ENCODE results near the gene TREH. TPM values are rescaled to one million over a fixed set of nuclear protein-coding genes. Genes with fewer than 3 reads are reported as not detected.

The TREH gene, protein sequence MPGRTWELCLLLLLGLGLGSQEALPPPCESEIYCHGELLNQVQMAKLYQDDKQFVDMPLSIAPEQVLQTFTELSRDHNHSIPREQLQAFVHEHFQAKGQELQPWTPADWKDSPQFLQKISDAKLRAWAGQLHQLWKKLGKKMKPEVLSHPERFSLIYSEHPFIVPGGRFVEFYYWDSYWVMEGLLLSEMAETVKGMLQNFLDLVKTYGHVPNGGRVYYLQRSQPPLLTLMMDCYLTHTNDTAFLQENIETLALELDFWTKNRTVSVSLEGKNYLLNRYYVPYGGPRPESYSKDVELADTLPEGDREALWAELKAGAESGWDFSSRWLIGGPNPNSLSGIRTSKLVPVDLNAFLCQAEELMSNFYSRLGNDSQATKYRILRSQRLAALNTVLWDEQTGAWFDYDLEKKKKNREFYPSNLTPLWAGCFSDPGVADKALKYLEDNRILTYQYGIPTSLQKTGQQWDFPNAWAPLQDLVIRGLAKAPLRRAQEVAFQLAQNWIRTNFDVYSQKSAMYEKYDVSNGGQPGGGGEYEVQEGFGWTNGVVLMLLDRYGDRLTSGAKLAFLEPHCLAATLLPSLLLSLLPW
- total RNA-seq: not detected in 2 replicates

GRCh38 chr11:118679483-118679882, at the start of gene TREH:
TSS of gene TREH (minus strand) at chr11:118679650. CDS start at chr11:118679627, 23 bp downstream.

GRCh38 chr11:118607401-118608359, 71.8 kb downstream of the TREH start, which contains the start of gene PHLDB1:
TSS of gene PHLDB1 (plus strand) at chr11:118607615. CDS start at chr11:118613837, 6,222 bp downstream.

Other genes with a start within 250 kb of the TREH start
- 12.8 and 14.1 TPM in 2 replicates for gene KMT2A, start 243.2 kb downstream of the TREH start, total RNA-seq
- gene TTC36, start 152.2 kb downstream of the TREH start, total RNA-seq: 0.43 and 0.46 TPM in 2 replicates
- 5.0 and 6.7 TPM in 2 replicates for gene TMEM25, start 148.5 kb downstream of the TREH start, total RNA-seq
- 22.8 and 24.5 TPM in 2 replicates for gene IFT46, start 113.7 kb downstream of the TREH start, total RNA-seq
- 140 and 183 TPM in 2 replicates for gene ARCN1, start 107.2 kb downstream of the TREH start, total RNA-seq
- 48.4 and 108 TPM in 2 replicates for gene PHLDB1, start 72.0 kb downstream of the TREH start, total RNA-seq
- 74.2 and 104 TPM in 2 replicates for gene DDX6, start 111.5 kb upstream of the TREH start, total RNA-seq
- not detected in 2 replicates for gene CXCR5, start 204.2 kb upstream of the TREH start, total RNA-seq
- gene BCL9L, start 246.3 kb upstream of the TREH start, total RNA-seq: 20.8 and 29.3 TPM in 2 replicates

All from smooth muscle cell of bladder (primary cell).